NOMO-1 treated with DMSO at 0.1 percent for 48 hours (cell line): Measurements from ENCODE around the gene PLCG1.

Source experiments
- DNase-seq: peaks from one replicate; lab custom pipeline; 2025; ENCODE audit not compliant: unreplicated experiment; lab: John Stamatoyannopoulos, UW

Gene PLCG1

GRCh38 chr20:41142245-41142644 is 4.9 kb downstream of the PLCG1 start:
- no peak for DNase-seq

- no peak for DNase-seq
Observed at GRCh38 chr20:41142919-41143318, 5.6 kb downstream of the PLCG1 start.

GRCh38 chr20:41143354-41143753 is 6.0 kb downstream of the PLCG1 start:
- DNase-seq: no peak

GRCh38 chr20:41145317-41145716 is 8.0 kb downstream of the PLCG1 start:
- no peak for DNase-seq

- DNase-seq: no peak
Observed at GRCh38 chr20:41145821-41146620, 8.7 kb downstream of the PLCG1 start.

GRCh38 chr20:41147767-41148191 is 10.4 kb downstream of the PLCG1 start:
- DNase-seq: no peak

GRCh38 chr20:41148942-41149341 is 11.6 kb downstream of the PLCG1 start:
- DNase-seq: no peak

GRCh38 chr20:41150664-41151063 is 13.3 kb downstream of the PLCG1 start:
- DNase-seq: no peak

GRCh38 chr20:41151134-41151869 is 14.0 kb downstream of the PLCG1 start:
- DNase-seq: no peak

GRCh38 chr20:41152108-41152757 is 14.9 kb downstream of the PLCG1 start:
- no peak for DNase-seq

- no peak for DNase-seq
Observed at GRCh38 chr20:41154436-41155176, 17.3 kb downstream of the PLCG1 start.

GRCh38 chr20:41155261-41155660 is 17.9 kb downstream of the PLCG1 start:
- no peak for DNase-seq

GRCh38 chr20:41158082-41158625 is 20.8 kb downstream of the PLCG1 start:
- no peak for DNase-seq

GRCh38 chr20:41159547-41159946 is 22.2 kb downstream of the PLCG1 start:
- no peak for DNase-seq

GRCh38 chr20:41160686-41161085 is 23.3 kb downstream of the PLCG1 start:
- no peak for DNase-seq

- no peak for DNase-seq
Observed at GRCh38 chr20:41161886-41162285, 24.5 kb downstream of the PLCG1 start.

- no peak for DNase-seq
Observed at GRCh38 chr20:41162396-41162795, 25.1 kb downstream of the PLCG1 start.

GRCh38 chr20:41163821-41164220 is 26.5 kb downstream of the PLCG1 start:
- no peak for DNase-seq

- no peak for DNase-seq
Observed at GRCh38 chr20:41165001-41165882, 27.9 kb downstream of the PLCG1 start.
